ENCODE results near the gene MED1.
"Not testable (repeated sequence)": the region's sequence is repeated elsewhere in the genome, so short reads cannot be mapped to it uniquely, and the experiment has no call there.

Gene MED1

DNA sequence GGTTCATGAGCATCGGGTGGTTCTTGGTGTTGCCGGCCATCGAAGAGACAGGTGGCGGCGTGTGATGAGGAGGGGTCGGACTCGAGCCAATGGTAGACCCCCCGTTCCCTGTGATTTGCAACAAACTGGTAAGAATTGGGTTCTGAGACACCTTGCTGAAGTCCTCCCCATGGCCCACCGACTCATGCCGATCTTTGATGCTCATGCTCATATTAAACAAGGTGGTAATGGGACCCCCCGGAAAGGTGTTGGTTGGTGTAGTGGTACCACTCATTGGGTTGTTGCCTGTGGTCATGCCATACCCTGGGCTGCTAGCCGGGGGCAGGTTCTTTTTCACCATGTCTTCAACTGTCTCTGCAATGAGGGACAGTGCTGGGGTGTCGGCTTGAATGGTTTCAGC, 40.8 kb downstream of the MED1 start:
- DNase-seq (ENCODE audit: low spot score), result no peak

DNA sequence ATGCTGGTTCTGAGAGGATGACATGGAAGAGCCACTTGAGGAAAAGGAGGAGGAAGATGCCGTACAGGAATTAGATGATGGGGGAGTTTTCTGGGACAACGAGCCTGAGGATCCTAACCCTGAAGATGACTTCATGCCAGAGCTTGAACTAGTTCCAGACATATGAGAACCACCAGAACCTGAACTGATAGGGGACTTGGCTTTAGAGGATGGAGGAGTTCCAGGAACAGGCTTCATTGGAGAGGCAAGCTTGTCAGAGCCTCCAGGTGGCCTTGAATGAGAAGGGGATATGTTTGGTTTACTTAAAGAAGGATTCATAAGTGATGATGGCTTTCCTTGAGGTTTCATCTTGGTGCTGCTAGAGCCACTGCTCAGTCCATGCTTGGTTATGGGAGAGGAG, 42.7 kb downstream of the MED1 start:
- DNase-seq (ENCODE audit: low spot score), result no peak

DNA sequence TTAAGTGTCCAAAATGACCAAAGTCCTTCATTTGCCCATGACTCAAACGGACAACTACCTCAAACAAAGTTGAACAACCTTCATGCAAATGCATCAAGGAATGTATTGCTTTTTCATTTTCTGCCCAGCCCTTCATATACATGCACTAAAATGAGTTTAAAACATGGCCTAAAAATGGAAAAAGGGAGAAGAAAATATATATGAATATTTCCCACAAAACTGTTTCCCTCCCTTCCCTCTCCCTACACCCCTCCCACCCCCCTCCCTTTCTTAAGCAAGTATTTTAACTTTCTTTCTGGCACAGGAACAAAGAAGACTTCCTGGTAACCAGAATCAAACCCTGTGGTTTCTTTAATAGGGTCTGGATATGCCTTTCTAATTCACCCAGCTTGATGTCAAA, 44.1 kb downstream of the MED1 start:
- no peak for DNase-seq (ENCODE audit: low spot score)

DNA sequence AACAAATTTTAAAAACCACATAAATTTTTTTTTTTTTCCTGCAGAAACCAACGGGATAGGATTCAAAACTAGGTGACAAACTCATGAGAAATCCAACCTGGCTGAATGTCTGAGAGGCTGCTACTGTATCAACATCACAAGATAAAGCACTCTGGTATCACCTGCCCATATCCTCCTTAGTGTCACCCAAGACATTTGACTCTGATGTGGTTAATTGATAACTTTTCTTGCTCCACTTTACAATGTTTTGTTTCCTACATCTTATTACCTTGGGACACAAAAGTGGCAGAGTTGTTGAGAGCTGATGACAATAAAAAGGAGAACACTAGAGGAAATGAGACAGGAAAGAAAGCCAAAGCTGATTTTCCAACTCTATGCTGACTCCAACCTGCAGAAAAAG, 45.6 kb downstream of the MED1 start:
- no peak for DNase-seq (ENCODE audit: low spot score)

DNA sequence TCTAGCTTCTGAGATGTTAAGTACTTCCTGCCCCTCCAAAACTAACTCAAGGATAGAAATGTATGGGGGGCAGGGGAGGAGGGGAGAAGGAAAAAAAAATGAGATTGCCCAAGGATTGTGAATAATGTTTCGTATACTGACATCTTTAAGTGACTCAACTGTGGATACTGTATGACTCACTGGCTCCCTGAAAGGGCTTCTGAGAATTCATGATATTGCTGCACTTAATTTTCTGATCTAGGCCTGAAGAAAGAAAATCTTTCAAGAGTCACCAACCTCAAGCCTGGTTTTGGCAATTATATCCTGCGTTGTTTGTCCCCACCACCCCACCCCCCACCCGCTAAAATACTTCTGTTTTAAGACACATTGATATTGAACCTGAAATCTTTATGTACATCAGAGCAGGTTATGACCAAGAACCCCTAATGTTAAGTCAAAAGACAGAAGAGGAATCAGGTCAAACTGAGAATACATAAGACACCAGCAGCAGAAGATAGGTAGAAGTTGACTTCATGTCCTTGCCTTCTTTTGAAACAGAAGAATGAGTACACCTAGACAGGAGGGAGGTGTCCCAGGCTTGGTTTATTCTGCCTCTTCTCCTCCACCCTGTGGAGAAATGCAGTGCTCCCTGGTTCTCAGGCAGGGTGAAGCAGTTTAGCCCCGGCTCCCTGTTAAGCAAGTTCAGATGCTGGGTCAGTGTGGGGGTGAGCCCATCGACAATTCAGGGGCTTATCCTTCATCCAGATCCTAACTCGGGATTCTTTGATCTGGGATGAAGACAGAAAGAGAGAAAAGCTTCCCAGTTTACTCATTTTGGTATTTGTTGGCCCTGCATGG, 46.3 kb downstream of the MED1 start:
- no peak for DNase-seq (ENCODE audit: low spot score)

DNA sequence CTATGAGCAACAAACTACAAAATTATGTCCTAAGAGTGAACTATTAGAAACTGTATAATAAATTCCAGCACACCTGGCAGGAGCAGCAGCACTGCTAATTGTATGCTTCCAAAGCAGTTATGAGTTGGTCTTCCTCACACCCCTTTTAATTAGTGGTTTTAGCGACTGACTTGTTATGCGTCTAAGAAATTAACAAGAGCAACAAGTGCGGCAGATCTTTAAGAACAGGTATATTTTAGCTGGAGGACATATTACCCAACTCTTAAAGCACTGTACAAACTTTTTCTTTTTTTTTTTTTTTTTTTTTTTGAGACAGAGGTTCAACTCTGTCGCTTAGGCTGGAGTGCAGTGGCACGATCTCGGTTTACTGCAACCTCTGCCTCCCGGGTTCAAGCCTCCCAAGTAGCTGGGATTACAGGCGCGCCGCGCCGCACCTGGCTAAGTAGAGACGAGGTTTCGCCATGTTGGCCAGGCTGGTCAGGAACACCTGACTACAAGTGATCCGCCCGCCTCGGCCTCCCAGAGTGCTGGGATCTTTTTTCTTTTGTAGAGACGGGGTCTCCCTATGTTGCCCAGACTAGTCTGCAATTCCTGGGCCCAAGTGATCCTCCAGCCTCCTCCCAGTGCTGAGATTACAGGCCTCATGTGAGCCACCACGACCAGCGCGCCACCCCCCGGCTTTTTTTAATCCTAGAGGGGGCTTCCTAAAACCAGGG, 48.0 kb downstream of the MED1 start:
- no peak for DNase-seq (ENCODE audit: low spot score)

GRCh38 chr17:39402244-39402889, 48.7 kb downstream of the MED1 start:
- peak; percentile 93 for DNase-seq (ENCODE audit: low spot score)

- peak; percentile 94 for DNase-seq (ENCODE audit: low spot score)
Observed at GRCh38 chr17:39401412-39402243, 49.4 kb downstream of the MED1 start, which contains the start of gene FBXL20. TSS of gene FBXL20 (minus strand) at chr17:39401626. CDS start at chr17:39401402, 224 bp downstream.

DNA sequence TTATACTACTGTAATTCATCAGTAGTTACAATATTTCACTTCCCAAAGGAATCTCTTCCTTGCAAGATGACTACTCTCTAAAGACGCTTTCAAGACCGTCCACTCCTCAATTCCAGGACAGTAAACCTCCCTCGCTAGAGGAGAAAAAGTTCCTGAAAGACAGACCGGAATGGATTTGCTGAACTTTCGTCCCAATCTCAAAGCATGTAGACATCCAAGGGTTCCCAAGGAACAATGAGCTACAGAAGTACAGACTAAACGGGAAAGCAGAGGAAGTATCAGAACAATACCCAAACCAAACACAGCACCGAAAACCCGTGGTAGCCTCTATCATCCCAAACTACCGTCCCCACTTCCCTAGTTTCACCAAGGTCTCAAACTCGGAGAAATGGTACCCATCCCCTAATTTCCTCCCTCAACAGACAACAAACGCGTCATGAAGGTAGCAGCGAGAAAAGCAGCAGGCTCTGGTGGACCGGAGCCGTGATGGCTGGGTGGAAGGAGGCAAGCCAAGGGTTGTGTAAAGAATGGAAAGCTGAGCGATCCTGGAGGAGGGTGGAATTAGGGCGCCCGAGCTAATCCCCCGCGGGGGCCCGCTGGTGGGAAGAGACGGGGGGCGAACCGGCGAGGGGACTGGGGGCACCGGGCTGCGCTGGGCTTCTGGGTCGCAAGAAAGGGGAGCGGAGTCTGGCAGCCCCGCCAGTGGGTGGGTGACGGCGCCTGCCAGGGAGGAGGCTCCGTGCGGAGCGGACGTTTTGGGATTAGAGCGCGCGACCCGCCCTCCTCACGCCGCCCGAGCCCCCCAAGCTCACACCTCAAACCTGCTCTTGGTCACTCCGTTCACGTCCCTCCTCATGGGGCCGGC, 50.3 kb downstream of the MED1 start:
- DNase-seq (ENCODE audit: low spot score), result peak; percentile 31

- DNase-seq (ENCODE audit: low spot score), result no peak
Observed at GRCh38 chr17:39399791-39400190, 51.3 kb downstream of the MED1 start.

DNA sequence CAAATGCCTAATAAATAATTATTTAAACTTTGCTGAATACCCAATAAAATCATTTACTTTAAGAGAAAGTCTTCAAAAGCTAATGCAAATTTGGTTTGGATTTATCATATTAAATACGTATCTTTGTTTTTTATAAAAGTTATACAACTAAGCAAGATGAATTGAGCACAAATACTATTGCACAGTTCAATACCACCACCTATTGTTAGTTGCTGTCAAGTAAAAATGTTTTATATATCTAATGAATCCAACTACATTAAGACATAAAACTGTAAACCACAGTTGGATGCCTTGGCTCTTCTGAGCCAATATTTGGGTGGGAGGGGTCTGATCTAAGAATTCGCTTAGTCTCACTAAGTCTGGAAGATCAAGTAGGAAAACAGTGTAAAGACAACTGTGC, 57.3 kb downstream of the MED1 start:
- DNase-seq (ENCODE audit: low spot score), result no peak

DNA sequence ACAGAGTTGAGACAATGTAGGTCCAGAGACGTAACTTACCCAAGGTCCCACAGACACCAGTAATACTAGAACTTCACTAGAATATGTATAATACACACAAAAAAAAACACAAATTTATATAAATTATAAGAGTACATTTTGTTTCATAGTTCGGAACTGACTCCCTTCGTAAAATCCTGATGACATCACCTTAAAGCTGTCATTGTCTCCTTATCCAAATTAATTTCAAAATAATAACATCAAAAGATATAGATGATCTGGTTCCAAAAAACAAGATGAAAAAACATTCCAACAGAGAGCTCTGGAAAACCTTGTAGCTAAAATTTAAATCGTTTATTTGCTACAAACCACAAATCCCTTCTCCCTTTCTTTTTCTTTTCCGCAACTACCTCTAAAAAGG, 59.6 kb downstream of the MED1 start:
- DNase-seq (ENCODE audit: low spot score), result no peak

GRCh38 chr17:39385040-39385439, 66.0 kb downstream of the MED1 start:
- DNase-seq (ENCODE audit: low spot score), result no peak

GRCh38 chr17:39380144-39380543, 70.9 kb downstream of the MED1 start:
- no peak for DNase-seq (ENCODE audit: low spot score)

- DNase-seq (ENCODE audit: low spot score), result no peak
Observed at GRCh38 chr17:39376434-39376833, 74.6 kb downstream of the MED1 start.

GRCh38 chr17:39367805-39368204, 83.3 kb downstream of the MED1 start:
- DNase-seq (ENCODE audit: low spot score), result not testable (repeated sequence)

GRCh38 chr17:39365872-39366271, 85.2 kb downstream of the MED1 start:
- no peak for DNase-seq (ENCODE audit: low spot score)

GRCh38 chr17:39365242-39365641, 85.8 kb downstream of the MED1 start:
- no peak for DNase-seq (ENCODE audit: low spot score)

GRCh38 chr17:39364236-39365025, 86.6 kb downstream of the MED1 start:
- DNase-seq (ENCODE audit: low spot score), result no peak

DNA sequence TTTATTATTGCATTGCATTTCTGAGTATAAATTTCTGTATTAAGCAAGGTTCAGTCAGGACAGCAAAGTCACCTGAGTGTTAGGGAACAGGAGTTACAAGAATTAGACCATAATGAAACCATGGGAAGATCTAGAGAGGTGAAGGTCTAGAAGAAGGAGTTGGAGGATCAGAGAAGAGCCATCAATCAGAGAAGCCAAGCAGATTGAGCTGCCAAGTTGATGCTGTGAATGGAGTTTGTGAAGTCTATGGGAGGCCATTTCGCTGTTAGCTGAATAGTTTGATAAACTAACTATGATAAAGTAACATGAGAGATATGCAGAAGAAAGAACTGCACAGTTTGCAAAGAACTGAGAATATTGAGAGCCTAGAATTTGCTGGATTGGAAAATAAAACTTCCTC, 90.0 kb downstream of the MED1 start:
- DNase-seq (ENCODE audit: low spot score), result no peak

All from NAMALWA (cell line).